Melanocyte of skin (primary cell): ENCODE data around the gene CD47. TPM values are rescaled to one million over a fixed set of nuclear protein-coding genes. Genes with fewer than 3 reads are reported as not detected.

Source experiments
- total RNA-seq, 2 donors: library from RNA; depleted of rRNA; stranded (reverse); fragments of >200 nt; gene quantifications; 2 replicates each; pipeline ENCODE4 v1.2.3, GENCODE V29; 2012

Gene CD47
- 100 to 1,000 TPM; 119 to 142 TPM for total RNA-seq

DNA sequence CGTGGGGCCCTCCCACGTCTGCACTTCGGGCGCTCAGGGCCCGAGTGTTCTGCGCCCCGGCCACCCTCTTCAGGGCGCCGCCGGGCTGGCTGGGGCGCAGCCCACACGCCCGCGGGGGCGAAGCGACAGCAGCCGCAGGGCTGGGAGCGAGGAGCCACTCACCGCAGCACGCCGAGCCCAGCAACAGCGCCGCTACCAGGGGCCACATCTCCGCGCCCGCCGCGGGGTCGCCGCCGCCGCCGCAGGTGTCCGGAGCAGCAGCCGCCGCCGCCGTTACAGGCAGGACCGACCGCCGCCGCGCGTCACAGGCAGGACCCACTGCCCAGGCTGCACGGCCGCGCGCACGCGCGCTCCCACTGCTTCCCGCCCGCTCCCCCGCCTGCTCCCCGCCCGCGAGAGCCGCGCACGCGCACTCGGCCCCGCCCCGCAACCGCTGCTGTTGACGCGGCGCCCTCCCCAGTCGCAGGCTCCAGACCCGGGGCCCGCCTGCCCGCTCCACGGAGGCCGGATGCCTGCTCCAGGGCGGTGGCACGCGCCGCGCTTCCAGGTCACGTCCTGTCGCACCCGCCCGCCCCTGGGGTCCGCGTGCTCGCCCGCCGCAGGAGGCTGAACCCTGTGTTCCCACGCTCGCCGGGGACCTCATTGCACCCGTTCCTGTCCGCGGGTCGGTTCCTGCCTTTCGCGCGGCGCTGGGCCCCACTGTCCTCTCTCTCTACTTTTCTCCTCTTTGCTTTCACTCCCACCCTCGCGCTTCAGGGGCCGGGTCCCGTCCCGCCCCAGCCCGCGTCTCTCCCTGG lies at the start of gene CD47:
Gene CD47, minus strand, starts transcription at position 331 of the 797 bp plus-strand sequence. Its CDS starts 123 bp downstream, at position 208.

Other genes with a start within 250 kb of the CD47 start
- gene IFT57, start 131.4 kb upstream of the CD47 start, total RNA-seq: 10 to 100 TPM; 30.6 to 46.0 TPM
- not detected for gene HHLA2, start 205.5 kb upstream of the CD47 start, total RNA-seq